Measurements from ENCODE around the gene RGR.

The RGR gene

GRCh38 chr10:84254552-84255478 is 10.0 kb downstream of the RGR start:
- no peak for DNase-seq

GRCh38 chr10:84256510-84257342 is 11.9 kb downstream of the RGR start:
- H3K27me3 Mint-ChIP-seq (ENCODE audit: low read depth, poor library complexity) = peaks cover 31% of the 10 kb centered on the region
- H3K4me3 Mint-ChIP-seq = no peak overlapping the region
- DNase-seq = peak; percentile 75
- H3K4me1 Mint-ChIP-seq = peaks cover 5% of the 10 kb centered on the region
- no peaks in the 10 kb centered on the region for H3K36me3 Mint-ChIP-seq (ENCODE audit: low read depth)
- no peak overlapping the region for H3K27ac Mint-ChIP-seq
- TF ChIP-seq CTCF (IDR thresholded peaks at IDR 0.05) = peak; percentile 65
- no peaks in the 10 kb centered on the region for H3K9me3 Mint-ChIP-seq

More at GRCh38 chr10:84254552-84255478, 10.0 kb downstream of the RGR start:
- no peak overlapping the region for H3K27ac Mint-ChIP-seq
- H3K36me3 Mint-ChIP-seq (ENCODE audit: low read depth) = no peaks in the 10 kb centered on the region
- H3K4me1 Mint-ChIP-seq = peaks cover 5% of the 10 kb centered on the region
- no peak for TF ChIP-seq CTCF (IDR thresholded peaks at IDR 0.05)
- H3K27me3 Mint-ChIP-seq (ENCODE audit: low read depth, poor library complexity) = peaks cover 34% of the 10 kb centered on the region
- no peaks in the 10 kb centered on the region for H3K9me3 Mint-ChIP-seq
- no peak overlapping the region for H3K4me3 Mint-ChIP-seq

GRCh38 chr10:84257343-84258020 is 12.6 kb downstream of the RGR start:
- Mint-ChIP-seq H3K4me3 (no peak overlapping the region), H3K27me3 (ENCODE audit: low read depth, poor library complexity) (peaks cover 24% of the 10 kb centered on the region), H3K27ac (no peak overlapping the region), H3K36me3 (ENCODE audit: low read depth) (no peaks in the 10 kb centered on the region), H3K4me1 (peaks cover 5% of the 10 kb centered on the region), H3K9me3 (no peaks in the 10 kb centered on the region)
- no peak for TF ChIP-seq CTCF (IDR thresholded peaks at IDR 0.05)
- no peak for DNase-seq

- DNase-seq = no peak
- TF ChIP-seq CTCF (IDR thresholded peaks at IDR 0.05) = no peak
- no peak overlapping the region for H3K27ac Mint-ChIP-seq
- no peak overlapping the region for H3K4me3 Mint-ChIP-seq
- no peaks in the 10 kb centered on the region for H3K9me3 Mint-ChIP-seq
- no peaks in the 10 kb centered on the region for H3K36me3 Mint-ChIP-seq (ENCODE audit: low read depth)
- H3K27me3 Mint-ChIP-seq (ENCODE audit: low read depth, poor library complexity) = peaks cover 25% of the 10 kb centered on the region
- H3K4me1 Mint-ChIP-seq = peaks cover 5% of the 10 kb centered on the region
These were observed 13.3 kb downstream of the RGR start for GRCh38 chr10:84258034-84258695.

- no peaks in the 10 kb centered on the region for H3K4me1 Mint-ChIP-seq
- H3K27ac Mint-ChIP-seq = no peak overlapping the region
- H3K9me3 Mint-ChIP-seq = no peaks in the 10 kb centered on the region
- TF ChIP-seq CTCF (IDR thresholded peaks at IDR 0.05) = no peak
- DNase-seq = no peak
- no peak overlapping the region for H3K4me3 Mint-ChIP-seq
- H3K27me3 Mint-ChIP-seq (ENCODE audit: low read depth, poor library complexity) = peaks cover 22% of the 10 kb centered on the region
- no peaks in the 10 kb centered on the region for H3K36me3 Mint-ChIP-seq (ENCODE audit: low read depth)
These were observed 16.5 kb downstream of the RGR start for GRCh38 chr10:84261236-84261915.

Data from nephron progenitor cell (in vitro differentiated cells).